Upper lobe of left lung (tissue), 6 donors: ENCODE results near the gene CPSF6. TPM values are rescaled to one million over a fixed set of nuclear protein-coding genes. Genes with fewer than 3 reads are reported as not detected.

Source experiments
- ATAC-seq, 2 donors: fragments of 200-7000 bp; cut with Tn5 transposase; one replicate each; pipeline ENCODE4 v1.9.1; 2022; ENCODE audit warnings: mild to moderate bottlenecking in 2 of 2, moderate library complexity in 2 of 2; ENCODE audit not compliant: low FRiP score in 2 of 2
- DNase-seq, 2 donors: peaks; one replicate each; pipeline ENCODE4 v3.0.0-alpha.2; 2019 to 2020
- H3K27ac ChIP-seq, 4 donors: fragments of 200-600 bp; sonication (generic); one replicate each; pipeline ENCODE4 v1.5.1; 2016 to 2019
- H3K27me3 ChIP-seq, 4 donors: fragments of 200-600 bp; sonication (generic); one replicate each; pipeline ENCODE4 v1.5.1; 2017 to 2019
- H3K36me3 ChIP-seq, 4 donors: fragments of 200-600 bp; sonication (generic); one replicate each; pipeline ENCODE4 v1.5.1; 2016 to 2019
- H3K4me1 ChIP-seq, 4 donors: fragments of 200-600 bp; sonication (generic); one replicate each; pipeline ENCODE4 v1.5.1; 2018 to 2019
- H3K4me3 ChIP-seq, 4 donors: fragments of 200-600 bp; sonication (generic); one replicate each; pipeline ENCODE4 v1.5.1; 2017 to 2019; ENCODE audit warnings: mild to moderate bottlenecking in 2 of 4, moderate library complexity in 1 of 4
- H3K9me3 ChIP-seq, 4 donors: fragments of 200-600 bp; sonication (generic); one replicate each; pipeline ENCODE4 v1.5.1; 2018 to 2019
- CTCF ChIP-seq, 6 experiments: fragments of 450-650 bp in 4 of 6; fragments of 200-600 bp in 2 of 6; sonication (generic) in 2 of 6; IDR thresholded peaks; one replicate each; pipeline ENCODE4 v1.5.1; 2016 to 2019; ENCODE audit warnings: antibody characterized with exemption in 6 of 6
- EP300 ChIP-seq, 4 donors: sonication (generic); formaldehyde crosslinking; IDR thresholded peaks; one replicate each; pipeline ENCODE4 v1.5.1; 2017; ENCODE audit warnings: antibody characterized with exemption in 4 of 4, control low read depth in 2 of 4
- POLR2A ChIP-seq, 4 donors: fragments of 450-650 bp; IDR thresholded peaks; one replicate each; pipeline ENCODE4 v1.5.1; 2016 to 2017; ENCODE audit warnings: antibody characterized with exemption in 4 of 4, mild to moderate bottlenecking in 2 of 4
- POLR2AphosphoS5 ChIP-seq, 2 donors: sonication (generic); formaldehyde crosslinking; IDR thresholded peaks; one replicate each; pipeline ENCODE4 v1.5.1; 2017; ENCODE audit warnings: antibody characterized with exemption in 2 of 2
- WGBS, 2 donors: methylation state at CpG; one replicate each; pipeline ENCODE4 v1.1.5; 2017 to 2018; 5-methylcytosine and 5-hydroxymethylcytosine counted together
- total RNA-seq, 6 donors: library from RNA; depleted of rRNA in 4 of 6; stranded (reverse); fragments of >200 nt in 4 of 6; gene quantifications; one replicate each; pipeline versions ENCODE4 v1.1.0 to v1.2.1, GENCODE V29; 2016 to 2021
- donor health status: DM: no; HTN: no; CAD: no; lungs with moderate emphysema.
- donor health status: DM: no; HTN: yes; CAD: no; lungs with severe emphysema.

The CPSF6 gene
- total RNA-seq, 6 donors from 2014 or later = 22.9 to 57.1 (median 48.2) TPM

GRCh38 chr12:69238589-69239351 is 599 bp upstream of the CPSF6 start:
- Histone ChIP-seq H3K4me1 (peaks cover 32 to 39% (median 36%) of the 10 kb centered on the region in 4 donors), H3K9me3 (no peaks in the 10 kb centered on the region), H3K4me3 (peak overlapping the region; percentile 3 to 92 (median 80)), H3K36me3 (no peaks in the 10 kb centered on the region), H3K27ac (peak overlapping the region; percentile 89 to 97 (median 94)), H3K27me3 (no peaks in the 10 kb centered on the region)
- ATAC-seq (no peak), DNase-seq (no peak)
- TF ChIP-seq POLR2A (IDR thresholded peaks at IDR 0.05) (no peak), EP300 (IDR thresholded peaks at IDR 0.05) (no peak), CTCF (IDR thresholded peaks at IDR 0.05) (no peak), POLR2AphosphoS5 (IDR thresholded peaks at IDR 0.05) (no peak)
- 14 to 18% methylated on average over 16 of the region's 16 CpGs for WGBS, 2 donors

- H3K4me1 ChIP-seq = peaks cover 32 to 42% (median 37%) of the 10 kb centered on the region in 4 donors
- H3K4me3 ChIP-seq = peak overlapping the region; percentile 46 to 92 (median 80)
- H3K9me3 ChIP-seq = no peaks in the 10 kb centered on the region
- H3K36me3 ChIP-seq = no peaks in the 10 kb centered on the region
- TF ChIP-seq POLR2AphosphoS5 (IDR thresholded peaks at IDR 0.05) (no peak), CTCF (IDR thresholded peaks at IDR 0.05) (peak in 1 of 6 experiments; percentile 4)
- ATAC-seq = peak; percentile 52 to 73
- H3K27ac ChIP-seq = peak overlapping the region; percentile 89 to 97 (median 94)
- 0 to 1% methylated on average over 11 to 47 of the region's 68 CpGs for WGBS, 2 donors
- H3K27me3 ChIP-seq = no peaks in the 10 kb centered on the region
- peak; percentile 40 to 93 for DNase-seq
Measured at GRCh38 chr12:69239922-69240630, 707 bp downstream of the CPSF6 start.

- no peak for TF ChIP-seq POLR2A (IDR thresholded peaks at IDR 0.05)
- no peaks in the 10 kb centered on the region for H3K36me3 ChIP-seq
- peak overlapping the region; percentile 89 to 97 (median 94) for H3K27ac ChIP-seq
- H3K4me1 ChIP-seq = peaks cover 34 to 47% (median 38%) of the 10 kb centered on the region in 4 donors
- DNase-seq = no peak
- no peaks in the 10 kb centered on the region for H3K27me3 ChIP-seq
- no peak for ATAC-seq
- H3K9me3 ChIP-seq = no peaks in the 10 kb centered on the region
- H3K4me3 ChIP-seq = peak overlapping the region; percentile 46 to 92 (median 80)
- whole genome bisulfite sequencing, 2 donors = 1 to 3% methylated on average over 11 of the region's 11 CpGs
Measured at GRCh38 chr12:69240631-69240995, 1.2 kb downstream of the CPSF6 start.

- 34 to 44% methylated on average over 5 of the region's 5 CpGs for WGBS, 2 donors
- Histone ChIP-seq H3K27me3 (no peaks in the 10 kb centered on the region), H3K9me3 (no peaks in the 10 kb centered on the region), H3K4me3 (peak overlapping the region in 2 of 4 donors; percentile 88 to 92), H3K36me3 (no peaks in the 10 kb centered on the region), H3K4me1 (peaks cover 42 to 56% (median 44%) of the 10 kb centered on the region in 4 donors), H3K27ac (no peak overlapping the region)
- TF ChIP-seq EP300 (IDR thresholded peaks at IDR 0.05) (no peak), CTCF (IDR thresholded peaks at IDR 0.05) (no peak), POLR2AphosphoS5 (IDR thresholded peaks at IDR 0.05) (no peak), POLR2A (IDR thresholded peaks at IDR 0.05) (no peak)
- ATAC-seq (no peak), DNase-seq (no peak)
Measured at GRCh38 chr12:69241438-69242092, 2.2 kb downstream of the CPSF6 start.
